Measurements from ENCODE around the gene FCHSD2.
"Not testable (repeated sequence)": the region's sequence is repeated elsewhere in the genome, so short reads cannot be mapped to it uniquely, and the experiment has no call there.

The FCHSD2 gene

DNA sequence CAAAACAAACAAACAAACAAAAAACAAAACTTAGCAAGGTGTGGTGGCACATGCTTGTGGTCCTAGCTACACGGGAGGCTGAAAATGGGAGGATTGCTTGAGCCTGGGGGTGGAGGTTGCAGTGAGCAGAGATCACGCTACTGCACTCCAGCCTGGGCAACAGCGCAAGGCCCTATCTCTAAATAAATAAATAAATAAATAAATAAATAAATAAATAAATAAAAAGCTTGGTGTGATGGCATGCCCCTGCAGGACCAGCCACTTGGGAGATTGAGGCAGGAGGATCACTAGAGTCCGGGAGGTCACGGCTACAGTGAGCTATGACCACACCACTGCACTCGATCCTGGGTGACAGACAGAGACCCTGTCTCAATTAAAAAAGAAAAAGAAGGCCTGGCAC, 339.3 kb downstream of the FCHSD2 start:
- no peak overlapping the region for H3K4me3 ChIP-seq (replicated peaks; ENCODE audit: low read depth, low read length)
- TF ChIP-seq, protein P1, sequence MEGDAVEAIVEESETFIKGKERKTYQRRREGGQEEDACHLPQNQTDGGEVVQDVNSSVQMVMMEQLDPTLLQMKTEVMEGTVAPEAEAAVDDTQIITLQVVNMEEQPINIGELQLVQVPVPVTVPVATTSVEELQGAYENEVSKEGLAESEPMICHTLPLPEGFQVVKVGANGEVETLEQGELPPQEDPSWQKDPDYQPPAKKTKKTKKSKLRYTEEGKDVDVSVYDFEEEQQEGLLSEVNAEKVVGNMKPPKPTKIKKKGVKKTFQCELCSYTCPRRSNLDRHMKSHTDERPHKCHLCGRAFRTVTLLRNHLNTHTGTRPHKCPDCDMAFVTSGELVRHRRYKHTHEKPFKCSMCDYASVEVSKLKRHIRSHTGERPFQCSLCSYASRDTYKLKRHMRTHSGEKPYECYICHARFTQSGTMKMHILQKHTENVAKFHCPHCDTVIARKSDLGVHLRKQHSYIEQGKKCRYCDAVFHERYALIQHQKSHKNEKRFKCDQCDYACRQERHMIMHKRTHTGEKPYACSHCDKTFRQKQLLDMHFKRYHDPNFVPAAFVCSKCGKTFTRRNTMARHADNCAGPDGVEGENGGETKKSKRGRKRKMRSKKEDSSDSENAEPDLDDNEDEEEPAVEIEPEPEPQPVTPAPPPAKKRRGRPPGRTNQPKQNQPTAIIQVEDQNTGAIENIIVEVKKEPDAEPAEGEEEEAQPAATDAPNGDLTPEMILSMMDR (IDR thresholded peaks at IDR 0.05; ENCODE audit: low read length, missing control alignments): no peak
- DNase-seq (ENCODE audit: low read depth): no peak

DNA sequence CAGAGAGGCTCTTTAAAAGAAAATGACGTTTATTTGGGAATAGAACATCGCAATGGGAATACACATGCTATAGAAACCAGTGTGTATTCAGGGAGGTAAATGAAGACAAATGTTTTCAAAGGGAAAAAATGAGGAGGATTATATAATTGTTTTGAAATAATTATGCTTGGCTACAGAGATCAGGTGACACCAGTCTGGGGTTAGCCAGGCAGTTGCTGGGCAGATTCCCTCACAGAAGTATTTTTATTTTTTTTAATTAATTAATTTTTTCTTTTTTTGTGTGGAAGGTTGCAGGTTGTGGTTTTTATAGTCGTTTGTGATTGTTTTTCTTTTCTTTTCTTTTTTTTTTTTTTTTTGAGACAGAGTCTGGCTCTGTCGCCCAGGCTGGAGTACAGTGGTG, 342.7 kb downstream of the FCHSD2 start:
- no peak overlapping the region for H3K4me3 ChIP-seq (replicated peaks; ENCODE audit: low read depth, low read length)
- DNase-seq (ENCODE audit: low read depth): no peak
- TF ChIP-seq, protein P1 (IDR thresholded peaks at IDR 0.05; ENCODE audit: low read length, missing control alignments): no peak

DNA sequence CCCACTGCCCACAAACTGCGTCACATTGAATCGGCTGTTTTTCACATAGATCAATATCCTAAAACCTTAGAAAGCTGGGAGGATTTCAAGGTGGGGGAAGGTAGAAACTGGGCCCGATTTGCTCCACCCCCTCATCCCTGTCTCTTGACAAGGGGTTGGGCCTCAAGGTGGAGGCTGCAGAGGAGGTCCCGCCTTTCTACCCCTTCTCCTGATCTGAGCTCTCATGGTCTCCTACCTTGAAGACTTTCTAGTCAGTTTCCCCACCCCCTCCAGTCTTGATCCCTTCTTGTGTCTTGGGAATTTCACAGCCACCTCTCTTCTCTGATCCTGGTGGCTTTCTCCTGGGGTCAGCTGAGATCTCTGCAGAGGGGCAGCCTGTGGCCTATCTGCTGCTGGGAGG, 343.8 kb downstream of the FCHSD2 start:
- TF ChIP-seq, protein P1 (IDR thresholded peaks at IDR 0.05; ENCODE audit: low read length, missing control alignments): no peak

DNA sequence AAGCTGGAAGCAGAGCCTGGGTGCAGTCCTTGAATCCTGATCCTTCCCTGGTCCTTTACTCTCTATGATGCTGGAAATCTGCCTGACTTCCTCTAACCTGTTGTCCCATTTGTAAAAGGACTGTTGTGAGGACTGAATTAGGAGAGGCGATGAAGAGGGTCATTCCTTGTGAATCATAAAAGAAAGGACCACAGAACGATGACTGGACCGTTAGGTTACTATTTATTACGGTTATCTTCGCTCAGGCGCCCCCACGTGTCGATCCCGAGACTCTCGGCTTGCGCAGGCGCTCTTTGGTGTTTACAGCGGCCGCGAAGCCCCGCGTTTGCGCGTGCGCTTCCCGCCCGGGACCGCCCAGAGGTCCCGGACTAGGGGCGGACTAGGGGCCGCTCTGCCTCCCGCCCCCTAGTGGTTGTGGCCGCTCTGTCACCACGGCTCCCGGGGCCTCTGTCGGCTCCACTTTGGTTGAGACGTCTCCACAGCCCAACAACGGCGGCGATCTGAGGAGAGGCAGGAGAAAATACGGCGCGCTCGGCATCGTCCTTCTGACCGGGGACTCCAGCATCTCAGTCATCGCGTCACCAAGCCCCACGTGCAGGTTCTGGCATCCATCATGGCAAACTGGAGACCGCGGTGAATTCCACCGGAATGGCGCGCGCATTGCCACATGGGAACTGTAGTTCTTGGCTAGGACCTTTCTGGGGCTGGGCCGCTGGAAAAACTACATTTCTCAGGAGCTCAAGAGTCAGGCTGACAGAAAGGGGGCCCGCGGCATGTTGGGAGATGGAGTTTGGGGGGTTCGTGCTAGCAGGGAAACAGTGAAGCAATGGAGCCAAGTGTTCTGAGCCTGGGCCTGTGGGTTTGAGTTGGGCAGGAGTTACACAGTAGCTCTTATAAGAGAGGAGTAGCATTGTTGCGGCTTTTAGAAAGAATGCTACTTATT, 348.4 kb downstream of the FCHSD2 start, which contains the start of gene STARD10:
TSS of gene STARD10 (minus strand) at position 623 of the 943 bp plus-strand sequence. CDS start 12,866 bp downstream, outside the sequence.
- TF ChIP-seq, protein P1 (IDR thresholded peaks at IDR 0.05; ENCODE audit: low read length, missing control alignments): peak; percentile 90
- peak within 1 kb of the TSS; percentile 84 for H3K4me3 ChIP-seq (replicated peaks; ENCODE audit: low read depth, low read length)
- DNase-seq (ENCODE audit: low read depth): peak; percentile 96

More for the DNA sequence above, 343.8 kb downstream of the FCHSD2 start:
- H3K4me3 ChIP-seq (replicated peaks; ENCODE audit: low read depth, low read length): no peak overlapping the region
- DNase-seq (ENCODE audit: low read depth): no peak

DNA sequence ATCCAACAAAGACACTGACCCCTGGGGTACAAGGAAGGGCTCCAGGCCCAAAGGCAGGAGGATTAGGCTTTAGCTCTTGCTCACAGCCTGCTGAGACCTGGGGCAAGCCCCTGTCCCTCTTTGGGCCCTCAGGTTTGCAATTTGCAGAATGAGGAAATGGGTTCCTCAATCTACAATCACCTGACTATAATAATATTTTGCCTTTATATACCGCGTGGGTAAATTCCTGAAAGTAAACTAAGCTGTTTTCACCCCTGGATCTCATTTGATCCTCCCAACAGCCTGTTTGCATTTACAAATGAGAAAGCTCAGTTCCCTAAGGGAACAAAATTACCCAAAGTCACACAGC, 349.1 kb downstream of the FCHSD2 start:
- TF ChIP-seq, protein P1 (IDR thresholded peaks at IDR 0.05; ENCODE audit: low read length, missing control alignments): no peak
- H3K4me3 ChIP-seq (replicated peaks; ENCODE audit: low read depth, low read length): no peak overlapping the region
- DNase-seq (ENCODE audit: low read depth): no peak

DNA sequence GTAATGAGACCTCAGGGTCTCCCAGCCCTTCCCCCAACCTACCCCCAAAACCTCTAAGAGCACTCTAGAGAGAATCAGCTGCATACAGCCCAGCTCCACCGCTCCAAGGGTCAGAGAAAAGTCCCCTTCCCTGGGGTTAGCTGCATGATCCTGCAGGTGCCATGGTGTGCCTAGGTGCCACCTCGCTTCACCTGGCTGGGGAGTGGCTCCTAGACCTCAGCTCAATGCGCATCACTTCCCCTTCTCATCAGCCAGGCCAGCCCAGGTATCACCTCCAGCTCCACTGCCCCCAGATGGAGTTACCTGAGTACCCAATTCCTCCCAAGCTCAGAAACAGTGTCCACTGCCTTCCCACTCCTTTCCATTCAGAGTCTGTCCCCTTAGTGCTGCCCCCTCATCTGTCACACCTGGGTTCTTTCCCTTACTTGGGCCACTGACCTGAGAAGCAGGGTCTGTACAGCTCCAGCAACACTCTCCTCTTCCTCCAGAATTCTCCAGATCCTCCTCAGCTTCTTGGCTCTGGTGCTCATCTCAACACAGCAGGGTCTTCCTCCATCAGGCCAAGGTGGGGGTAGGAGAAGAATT, 349.6 kb downstream of the FCHSD2 start:
- no peak for DNase-seq (ENCODE audit: low read depth)
- TF ChIP-seq, protein P1 (IDR thresholded peaks at IDR 0.05; ENCODE audit: low read length, missing control alignments): no peak
- no peak overlapping the region for H3K4me3 ChIP-seq (replicated peaks; ENCODE audit: low read depth, low read length)

DNA sequence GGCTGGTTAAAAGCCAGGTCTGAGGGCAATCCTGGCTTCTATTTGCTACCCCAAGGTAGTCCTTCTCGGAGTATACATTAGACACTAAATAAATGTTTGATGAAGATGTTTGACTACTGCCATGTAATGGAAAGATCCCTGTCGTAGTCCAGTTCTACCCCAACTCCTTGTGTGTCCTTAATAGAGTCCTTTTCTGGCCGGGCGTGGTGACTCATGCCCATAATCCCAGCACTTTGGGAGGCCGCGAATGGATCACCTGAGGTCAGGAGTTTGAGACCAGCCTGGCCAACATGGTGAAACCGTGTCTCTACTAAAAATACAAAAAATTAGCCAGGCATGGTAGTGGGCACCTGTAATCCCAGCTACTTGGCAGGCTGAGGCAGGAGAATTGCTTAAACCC, 350.9 kb downstream of the FCHSD2 start:
- H3K4me3 ChIP-seq (replicated peaks; ENCODE audit: low read depth, low read length); DNase-seq (ENCODE audit: low read depth): not testable (repeated sequence)

Data from fibroblast of pulmonary artery (primary cell).